Measurements from ENCODE around the gene GRK6. TPM values are rescaled to one million over a fixed set of nuclear protein-coding genes. Genes with fewer than 3 reads are reported as not detected.

Gene GRK6
- polyA plus RNA-seq, 1 of the 3 experiments (the other 2 are of a cell fraction): 39.5 TPM

GRCh38 chr5:177428574-177429217 is 2.2 kb downstream of the GRK6 start:
- Histone ChIP-seq H3K4me1 (ENCODE audit: control insufficient read depth in 1 of 2, insufficient read depth in 2 of 2, low read depth in 1 of 2, low read length in 1 of 2) (peaks cover 5 to 33% of the 10 kb centered on the region in 2 experiments; a peak in 2 of 4 replicates), H3K4me2 (0 out of 2 replicates have a peak overlapping the region, but pooled peaks have one; percentile 7), H3K4me3 (ENCODE audit: low read depth in 2 of 2, low read length in 1 of 2) (no peak overlapping the region; a peak in 1 of 4 replicates), H3K9ac (no peak overlapping the region), H3F3A (replicated peaks; ENCODE audit: insufficient read depth) (peaks cover 12% of the 10 kb centered on the region), H3K27me3 (ENCODE audit: insufficient read depth) (no peaks in the 10 kb centered on the region), H3K27ac (ENCODE audit: low read depth in 2 of 2, low read length in 1 of 2) (no peak overlapping the region), H4K20me1 (ENCODE audit: insufficient read depth) (0 out of 2 replicates have a peak, but pooled peaks cover 13% of the 10 kb centered on the region), H2AFZ (ENCODE audit: low read depth) (no peak overlapping the region), H3K36me3 (replicated peaks in 1 of 2; ENCODE audit: control insufficient read depth in 1 of 2, insufficient read depth in 2 of 2, low read length in 1 of 2) (peaks cover 0 to 26% of the 10 kb centered on the region in 2 experiments), H3K9me2 (no peaks in the 10 kb centered on the region), H3K79me2 (ENCODE audit: insufficient read depth) (peaks cover 30% of the 10 kb centered on the region), H3K9me3 (no peaks in the 10 kb centered on the region)
- WGBS (ENCODE audit: low lambda C conversion rate): 96% methylated on average over 10 of the region's 10 CpGs
- ChIA-PET POLR2A (interaction anchor here (1.2 to 1.8 kb wide), 4 partner anchors 12 to 24 kb away, joined by 3 to 5 read pairs (median 4); no protein-coding TSS in a partner anchor), CTCF (interaction anchor here (0.9 to 10.8 kb wide), 6 partner anchors 9 to 39 kb away, joined by 3 to 120 read pairs (median 10); no protein-coding TSS in a partner anchor)
- DNase-seq: no peak
- TF ChIP-seq SMC3 (IDR thresholded peaks at IDR 0.05; ENCODE audit: low read depth, low read length): no peak
- no peak for TF ChIP-seq GATA2 (CRISPR knock-in tag; IDR thresholded peaks at IDR 0.05)
- TF ChIP-seq ZBTB33 (IDR thresholded peaks at IDR 0.05; ENCODE audit: borderline replicate concordance, low read depth): no peak
- TF ChIP-seq RAD21 (IDR thresholded peaks at IDR 0.05; ENCODE audit: low read length): no peak
- no peak for TF ChIP-seq YY1 (IDR thresholded peaks at IDR 0.05; ENCODE audit: low read depth)
- no peak for TF ChIP-seq CHD2 (IDR thresholded peaks at IDR 0.05; ENCODE audit: low read length, partially characterized antibody)
- TF ChIP-seq FOXM1 (IDR thresholded peaks at IDR 0.05; ENCODE audit: low read depth): no peak
- TF ChIP-seq TCF12 (IDR thresholded peaks at IDR 0.05): no peak
- no peak for TF ChIP-seq MEF2A (IDR thresholded peaks at IDR 0.05; ENCODE audit: borderline replicate concordance, low read depth)
- no peak for TF ChIP-seq RCOR1 (IDR thresholded peaks at IDR 0.05; ENCODE audit: low read length)
- TF ChIP-seq NFIC (IDR thresholded peaks at IDR 0.05; ENCODE audit: borderline replicate concordance): no peak
- no peak for TF ChIP-seq JUND (IDR thresholded peaks at IDR 0.05)
- no peak for TF ChIP-seq TEAD4 (IDR thresholded peaks at IDR 0.05; ENCODE audit: borderline replicate concordance, insufficient read depth)

- Histone ChIP-seq H3K9me3 (no peaks in the 10 kb centered on the region), H2AFZ (ENCODE audit: low read depth) (no peak overlapping the region), H3K27ac (ENCODE audit: low read depth in 2 of 2, low read length in 1 of 2) (no peak overlapping the region; a peak in 1 of 4 replicates), H3K4me1 (ENCODE audit: control insufficient read depth in 1 of 2, insufficient read depth in 2 of 2, low read depth in 1 of 2, low read length in 1 of 2) (peaks cover 5 to 33% of the 10 kb centered on the region in 2 experiments; a peak in 2 of 4 replicates), H3K4me2 (0 out of 2 replicates have a peak overlapping the region, but pooled peaks have one; percentile 7), H3K36me3 (replicated peaks in 1 of 2; ENCODE audit: control insufficient read depth in 1 of 2, insufficient read depth in 2 of 2, low read length in 1 of 2) (peaks cover 0 to 33% of the 10 kb centered on the region in 2 experiments), H3K9ac (no peak overlapping the region), H3K4me3 (ENCODE audit: low read depth in 2 of 2, low read length in 1 of 2) (no peak overlapping the region), H3K79me2 (ENCODE audit: insufficient read depth) (peaks cover 30% of the 10 kb centered on the region), H4K20me1 (ENCODE audit: insufficient read depth) (0 out of 2 replicates have a peak, but pooled peaks cover 13% of the 10 kb centered on the region), H3K9me2 (no peaks in the 10 kb centered on the region), H3F3A (replicated peaks; ENCODE audit: insufficient read depth) (peaks cover 12% of the 10 kb centered on the region), H3K27me3 (ENCODE audit: insufficient read depth) (no peaks in the 10 kb centered on the region)
- WGBS (ENCODE audit: low lambda C conversion rate): 100% methylated on average over 6 of the region's 6 CpGs
- no peak for DNase-seq
- ChIA-PET POLR2A (interaction anchor here (1.2 to 1.4 kb wide), 3 partner anchors 11 to 25 kb away, joined by 3 to 4 read pairs (median 4); no protein-coding TSS in a partner anchor), CTCF (interaction anchor here (0.6 to 10.8 kb wide), 8 partner anchors 17 to 111 kb away, joined by 3 to 120 read pairs (median 3); no protein-coding TSS in a partner anchor)
- TF ChIP-seq PBX3 (IDR thresholded peaks at IDR 0.05) (no peak), ELF1 (IDR thresholded peaks at IDR 0.05) (no peak)
Observed at GRCh38 chr5:177429248-177430040, 3.0 kb downstream of the GRK6 start.
